Neural progenitor cell (in vitro differentiated cells): ENCODE results near the gene RSF1. TPM values are rescaled to one million over a fixed set of nuclear protein-coding genes. Genes with fewer than 3 reads are reported as not detected.

Source experiments
- DNase-seq: peaks from one replicate; pipeline ENCODE4 v3.0.0-alpha.2; 2016; ENCODE audit warnings: low spot score
- H2AFZ ChIP-seq: fragments of 200-600 bp; sonication (generic); replicated peaks from 2 replicates; pipeline ENCODE4 v1.6.1; 2016; ENCODE audit warnings: antibody characterized with exemption
- H3F3A ChIP-seq: fragments of 200-600 bp; sonication (generic); 2 replicates; pipeline ENCODE4 v1.6.1; 2016; ENCODE audit warnings: antibody characterized with exemption, low read depth
- H3K27ac ChIP-seq: fragments of 200-600 bp; sonication (generic); 2 replicates; pipeline ENCODE4 v1.5.1; 2016; ENCODE audit warnings: mild to moderate bottlenecking
- H3K27me3 ChIP-seq: fragments of 200-600 bp; sonication (generic); 2 replicates; pipeline ENCODE4 v1.6.1; 2016; ENCODE audit warnings: mild to moderate bottlenecking, moderate library complexity
- H3K36me3 ChIP-seq: fragments of 200-600 bp; sonication (generic); 2 replicates; pipeline ENCODE4 v1.5.1; 2016
- H3K4me1 ChIP-seq: fragments of 200-600 bp; sonication (generic); 2 replicates; pipeline ENCODE4 v1.6.1; 2016; ENCODE audit warnings: mixed run types
- H3K4me2 ChIP-seq: fragments of 200-600 bp; sonication (generic); 2 replicates; pipeline ENCODE4 v1.6.1; 2016
- H3K4me3 ChIP-seq: fragments of 200-600 bp; sonication (generic); 2 replicates; pipeline ENCODE4 v1.5.1; 2016
- H3K79me2 ChIP-seq: fragments of 200-600 bp; sonication (generic); 2 replicates; pipeline ENCODE4 v1.6.1; 2016; ENCODE audit warnings: low read depth
- H3K9ac ChIP-seq: fragments of 200-600 bp; sonication (generic); 2 replicates; pipeline ENCODE4 v1.6.1; 2016
- H3K9me3 ChIP-seq: fragments of 200-600 bp; sonication (generic); 2 replicates; pipeline ENCODE4 v1.5.1; 2016; ENCODE audit warnings: low read depth
- H4K20me1 ChIP-seq: fragments of 200-600 bp; sonication (generic); 2 replicates; pipeline ENCODE4 v1.6.1; 2016; ENCODE audit warnings: low read depth
- H3K27ac Mint-ChIP-seq: 3 replicates; pipeline ENCODE4 v1.8.0; 2021; ENCODE audit warnings: mixed read lengths
- H3K27me3 Mint-ChIP-seq: 2 replicates; pipeline ENCODE4 v1.8.0; 2022; ENCODE audit warnings: low read depth, mild to moderate bottlenecking, inconsistent platforms, moderate library complexity, mixed read lengths; ENCODE audit not compliant: insufficient read depth
- H3K36me3 Mint-ChIP-seq: 3 replicates; pipeline ENCODE4 v1.8.0; 2021; ENCODE audit warnings: mixed read lengths
- H3K4me1 Mint-ChIP-seq: 3 replicates; pipeline ENCODE4 v1.8.0; 2021; ENCODE audit warnings: mixed read lengths
- H3K4me3 Mint-ChIP-seq: 3 replicates; pipeline ENCODE4 v1.8.0; 2021; ENCODE audit warnings: mild to moderate bottlenecking, moderate library complexity, mixed read lengths
- H3K9me3 Mint-ChIP-seq: 3 replicates; pipeline ENCODE4 v1.8.0; 2020; ENCODE audit warnings: mixed read lengths
- CTCF ChIP-seq: fragments of 200-600 bp; sonication (generic); IDR thresholded peaks from 2 replicates; pipeline ENCODE4 v1.5.1; 2017; ENCODE audit warnings: antibody characterized with exemption, mild to moderate bottlenecking
- EZH2 ChIP-seq: fragments of 200-600 bp; sonication (generic); IDR thresholded peaks from 2 replicates; pipeline ENCODE4 v1.6.1; 2017; ENCODE audit warnings: antibody characterized with exemption, mild to moderate bottlenecking, moderate library complexity
- EZH2phosphoT487 ChIP-seq: fragments of 200-600 bp; sonication (generic); IDR thresholded peaks from 2 replicates; pipeline ENCODE4 v1.6.1; 2017; ENCODE audit warnings: antibody characterized with exemption
- total RNA-seq: library from RNA; depleted of rRNA; stranded (reverse); fragments of >200 nt; gene quantifications from 2 replicates; pipeline ENCODE4 v1.2.3, GENCODE V29; 2015; ENCODE audit warnings: low replicate concordance

The RSF1 gene
- total RNA-seq, 1 donor from 2014 or later, result 106 TPM

GRCh38 chr11:77771135-77771534 lies 49.4 kb downstream of the RSF1 start:
- Histone ChIP-seq H3K79me2 (peaks cover 100% of the 10 kb centered on the region), H3K27ac (no peak overlapping the region), H3K4me3 (no peak overlapping the region), H3K4me2 (no peak overlapping the region), H3K9ac (no peak overlapping the region), H3F3A (peaks cover 5% of the 10 kb centered on the region), H2AFZ (no peak overlapping the region), H4K20me1 (peaks cover 70% of the 10 kb centered on the region), H3K27me3 (no peaks in the 10 kb centered on the region), H3K9me3 (no peaks in the 10 kb centered on the region), H3K36me3 (no peaks in the 10 kb centered on the region), H3K4me1 (peaks cover 3% of the 10 kb centered on the region)
- H3K27me3 Mint-ChIP-seq, result no peaks in the 10 kb centered on the region
- H3K27ac Mint-ChIP-seq, result no peak overlapping the region
- H3K9me3 Mint-ChIP-seq, result no peaks in the 10 kb centered on the region
- DNase-seq, result no peak
- peaks cover 7% of the 10 kb centered on the region for H3K36me3 Mint-ChIP-seq
- H3K4me1 Mint-ChIP-seq, result no peaks in the 10 kb centered on the region
- TF ChIP-seq EZH2 (no peak), EZH2phosphoT487 (no peak), CTCF (no peak)
- no peak overlapping the region for H3K4me3 Mint-ChIP-seq

- H4K20me1 ChIP-seq, result peaks cover 70% of the 10 kb centered on the region
- no peaks in the 10 kb centered on the region for H3K4me1 Mint-ChIP-seq
- H2AFZ ChIP-seq, result no peak overlapping the region
- no peaks in the 10 kb centered on the region for H3K9me3 Mint-ChIP-seq
- H3K36me3 Mint-ChIP-seq, result peaks cover 7% of the 10 kb centered on the region
- H3K27me3 ChIP-seq, result no peaks in the 10 kb centered on the region
- peaks cover 100% of the 10 kb centered on the region for H3K79me2 ChIP-seq
- no peak overlapping the region for H3K4me3 ChIP-seq
- peaks cover 3% of the 10 kb centered on the region for H3K4me1 ChIP-seq
- H3K9ac ChIP-seq, result no peak overlapping the region
- no peak for DNase-seq
- no peak overlapping the region for H3K4me3 Mint-ChIP-seq
- no peak overlapping the region for H3K4me2 ChIP-seq
- no peaks in the 10 kb centered on the region for H3K27me3 Mint-ChIP-seq
- peaks cover 5% of the 10 kb centered on the region for H3F3A ChIP-seq
- no peak overlapping the region for H3K27ac Mint-ChIP-seq
- no peaks in the 10 kb centered on the region for H3K36me3 ChIP-seq
- no peak for TF ChIP-seq EZH2phosphoT487
- no peaks in the 10 kb centered on the region for H3K9me3 ChIP-seq
- H3K27ac ChIP-seq, result no peak overlapping the region
These were observed 49.9 kb downstream of the RSF1 start for GRCh38 chr11:77770629-77771028.

DNA sequence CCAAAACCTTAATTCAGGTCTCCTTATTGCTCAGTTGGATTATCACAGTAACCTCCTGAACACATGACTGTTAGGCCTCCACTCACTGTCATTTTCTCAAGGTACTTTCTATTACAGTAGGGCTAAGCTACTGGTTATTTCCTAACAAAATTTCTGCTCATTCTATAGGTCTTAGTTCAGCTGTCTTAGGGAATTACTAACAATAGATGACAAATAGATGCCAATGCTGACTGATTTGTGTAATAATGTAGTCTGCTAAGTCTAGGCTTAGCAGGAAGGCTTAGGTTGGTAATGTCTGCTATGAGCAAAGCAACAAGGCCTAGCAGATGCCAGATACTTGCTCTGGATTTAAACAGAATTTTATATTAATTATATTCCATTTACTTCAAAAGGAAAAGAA lies 58.1 kb downstream of the RSF1 start:
- TF ChIP-seq EZH2 (no peak), CTCF (no peak), EZH2phosphoT487 (no peak)
- H3K27ac ChIP-seq, result no peak overlapping the region
- peaks cover 17% of the 10 kb centered on the region for H3K36me3 Mint-ChIP-seq
- H3K9me3 ChIP-seq, result no peaks in the 10 kb centered on the region
- no peak overlapping the region for H2AFZ ChIP-seq
- H3K4me1 ChIP-seq, result peaks cover 3% of the 10 kb centered on the region
- no peaks in the 10 kb centered on the region for H3K27me3 Mint-ChIP-seq
- H3K9ac ChIP-seq, result no peak overlapping the region
- H3K9me3 Mint-ChIP-seq, result no peaks in the 10 kb centered on the region
- H3K4me2 ChIP-seq, result no peak overlapping the region
- H4K20me1 ChIP-seq, result peaks cover 33% of the 10 kb centered on the region
- H3K4me3 Mint-ChIP-seq, result no peak overlapping the region
- H3K27me3 ChIP-seq, result no peaks in the 10 kb centered on the region
- no peak overlapping the region for H3K4me3 ChIP-seq
- peaks cover 3% of the 10 kb centered on the region for H3F3A ChIP-seq
- H3K79me2 ChIP-seq, result peaks cover 80% of the 10 kb centered on the region
- no peak overlapping the region for H3K27ac Mint-ChIP-seq
- H3K4me1 Mint-ChIP-seq, result no peaks in the 10 kb centered on the region
- no peaks in the 10 kb centered on the region for H3K36me3 ChIP-seq
- no peak for DNase-seq

GRCh38 chr11:77761491-77761890 lies 59.0 kb downstream of the RSF1 start:
- H3K4me1 ChIP-seq, result peaks cover under 1% of the 10 kb centered on the region
- H3K27ac ChIP-seq, result no peak overlapping the region
- no peaks in the 10 kb centered on the region for H3K27me3 ChIP-seq
- Mint-ChIP-seq H3K27me3 (no peaks in the 10 kb centered on the region), H3K36me3 (peaks cover 23% of the 10 kb centered on the region), H3K27ac (no peak overlapping the region), H3K9me3 (no peaks in the 10 kb centered on the region), H3K4me3 (no peak overlapping the region), H3K4me1 (no peaks in the 10 kb centered on the region)
- no peak overlapping the region for H3K4me3 ChIP-seq
- no peaks in the 10 kb centered on the region for H3K36me3 ChIP-seq
- no peak for DNase-seq
- no peak overlapping the region for H3K4me2 ChIP-seq
- no peak for TF ChIP-seq EZH2
- TF ChIP-seq CTCF, result no peak
- no peak for TF ChIP-seq EZH2phosphoT487
- peaks cover 79% of the 10 kb centered on the region for H3K79me2 ChIP-seq
- H3K9ac ChIP-seq, result no peak overlapping the region
- H2AFZ ChIP-seq, result no peak overlapping the region
- no peaks in the 10 kb centered on the region for H3F3A ChIP-seq
- H3K9me3 ChIP-seq, result no peaks in the 10 kb centered on the region
- H4K20me1 ChIP-seq, result peaks cover 29% of the 10 kb centered on the region
